Fibroblast of lung (primary cell): ENCODE data around the gene GRK6. TPM values are rescaled to one million over a fixed set of nuclear protein-coding genes. Genes with fewer than 3 reads are reported as not detected.

Experiments used
- DNase-seq, 2 donors: peaks; one replicate each; pipeline versions ENCODE4 v3.0.0 to v3.0.0-alpha.2; 2010; ENCODE audit warnings: low read depth in 2 of 2
- H2AFZ ChIP-seq: 2 replicates; pipeline ENCODE4 v1.5.1; 2012; ENCODE audit warnings: low read length, control low read depth, inconsistent platforms
- H3K27ac ChIP-seq: 2 replicates; pipeline ENCODE4 v1.5.1; 2011; ENCODE audit warnings: low read length, control low read depth; ENCODE audit not compliant: insufficient read depth
- H3K27me3 ChIP-seq: 2 replicates; pipeline ENCODE4 v1.5.1; 2011; ENCODE audit warnings: mild to moderate bottlenecking, low read length; ENCODE audit not compliant: control insufficient read depth, insufficient read depth
- H3K36me3 ChIP-seq: 2 replicates; pipeline ENCODE4 v1.5.1; 2011; ENCODE audit warnings: low read length; ENCODE audit not compliant: control insufficient read depth, insufficient read depth
- H3K4me1 ChIP-seq: 2 replicates; pipeline ENCODE4 v1.5.1; 2011; ENCODE audit warnings: low read length; ENCODE audit not compliant: control insufficient read depth, insufficient read depth; ENCODE audit errors: extremely low read depth
- H3K4me2 ChIP-seq: 2 replicates; pipeline ENCODE4 v1.5.1; 2011; ENCODE audit warnings: low read length, control low read depth; ENCODE audit not compliant: insufficient read depth; ENCODE audit errors: extremely low read depth
- H3K4me3 ChIP-seq, 4 experiments: fragments of 200-600 bp in 1 of 4; sonication (generic) in 1 of 4; replicated peaks in 1 of 4; 2 replicates each; pipeline ENCODE4 v1.5.1; 2011 to 2016; ENCODE audit warnings: low read length in 4 of 4, low read depth in 3 of 4, mild to moderate bottlenecking in 3 of 4, control low read depth in 2 of 4, inconsistent platforms in 1 of 4, mixed read lengths in 1 of 4; ENCODE audit not compliant: insufficient read depth in 1 of 4; ENCODE audit errors: control extremely low read depth in 1 of 4
- H3K79me2 ChIP-seq: 2 replicates; pipeline ENCODE4 v1.5.1; 2012; ENCODE audit warnings: mild to moderate bottlenecking, low read length, inconsistent platforms; ENCODE audit not compliant: control insufficient read depth, insufficient read depth
- H3K9ac ChIP-seq: 2 replicates; pipeline ENCODE4 v1.5.1; 2011; ENCODE audit warnings: mild to moderate bottlenecking, low read length, control low read depth; ENCODE audit not compliant: insufficient read depth
- H3K9me3 ChIP-seq: 2 replicates; pipeline ENCODE4 v1.5.1; 2012; ENCODE audit warnings: low read depth, low read length; ENCODE audit not compliant: control insufficient read depth, insufficient read depth
- H4K20me1 ChIP-seq: 2 replicates; pipeline ENCODE4 v1.5.1; 2011; ENCODE audit warnings: low read length; ENCODE audit not compliant: control insufficient read depth, insufficient read depth; ENCODE audit errors: extremely low read depth
- CTCF ChIP-seq, 2 donors: IDR thresholded peaks in 1 of 2; conservative IDR thresholded peaks in 1 of 2; 1 replicate in 1 of 2; 2 replicates in 1 of 2; pipeline ENCODE4 v1.5.1; 2011 to 2012; ENCODE audit warnings: low read length in 2 of 2, control low read depth in 1 of 2, inconsistent platforms in 1 of 2, low read depth in 1 of 2, mild to moderate bottlenecking in 1 of 2
- EZH2 ChIP-seq: IDR thresholded peaks from 2 replicates; pipeline ENCODE4 v1.5.1; 2012; ENCODE audit warnings: low read length, control low read depth, mild to moderate bottlenecking; ENCODE audit errors: missing control alignments
- polyA plus RNA-seq, 2 donors: library from polyadenylated mRNA; depleted of rRNA in 1 of 2; stranded (reverse) in 1 of 2; unstranded in 1 of 2; fragments of >200 nt; gene quantifications; 2 replicates each; pipeline ENCODE4 v1.2.1, GENCODE V29; 2011 to 2012; ENCODE audit warnings: missing spikeins in 1 of 2
- total RNA-seq: library from RNA; depleted of rRNA; stranded (reverse); fragments of >200 nt; gene quantifications from 2 replicates; pipeline ENCODE4 v1.2.1, GENCODE V29; 2014

Gene GRK6
- total and polyA plus RNA-seq, 2 donors (not counting 1 experiment from before 2014, with no cell fraction given), result 15.0 to 15.8 TPM

GRCh38 chr5:177452688-177453638 is 26.5 kb downstream of the GRK6 start:
- H4K20me1 ChIP-seq, result no peaks in the 10 kb centered on the region
- peaks cover 12% of the 10 kb centered on the region for H3K4me1 ChIP-seq
- TF ChIP-seq CTCF (conservative IDR thresholded peaks at IDR 0.05 in 1 of 2, IDR thresholded peaks at IDR 0.05 in 1 of 2; ENCODE audit: low read depth in 1 of 2, low read length in 2 of 2) (no peak), EZH2 (no peak)
- no peaks in the 10 kb centered on the region for H3K27me3 ChIP-seq
- no peak overlapping the region for H2AFZ ChIP-seq
- peaks cover 5% of the 10 kb centered on the region for H3K36me3 ChIP-seq
- no peak for DNase-seq
- H3K9me3 ChIP-seq, result no peaks in the 10 kb centered on the region
- H3K27ac ChIP-seq, result no peak overlapping the region
- H3K79me2 ChIP-seq, result no peaks in the 10 kb centered on the region
- no peak overlapping the region for H3K9ac ChIP-seq
- no peak overlapping the region for H3K4me3 ChIP-seq
- no peak overlapping the region for H3K4me2 ChIP-seq

GRCh38 chr5:177453852-177454396 is 27.4 kb downstream of the GRK6 start:
- Histone ChIP-seq H3K36me3 (peaks cover 15% of the 10 kb centered on the region), H3K79me2 (no peaks in the 10 kb centered on the region), H3K4me2 (peak overlapping the region; percentile 84), H3K27me3 (no peaks in the 10 kb centered on the region), H3K9me3 (no peaks in the 10 kb centered on the region), H3K4me1 (peaks cover 12% of the 10 kb centered on the region), H3K27ac (no peak overlapping the region), H3K4me3 (peak overlapping the region; percentile 10 to 57 (median 25)), H3K9ac (no peak overlapping the region), H4K20me1 (no peaks in the 10 kb centered on the region), H2AFZ (no peak overlapping the region)
- no peak for TF ChIP-seq CTCF (conservative IDR thresholded peaks at IDR 0.05 in 1 of 2, IDR thresholded peaks at IDR 0.05 in 1 of 2; ENCODE audit: low read depth in 1 of 2, low read length in 2 of 2)
- TF ChIP-seq EZH2, result no peak
- peak in 1 of 2 donors; percentile 23 for DNase-seq

- Histone ChIP-seq H2AFZ (no peak overlapping the region), H3K27me3 (no peaks in the 10 kb centered on the region), H3K79me2 (no peaks in the 10 kb centered on the region), H3K4me2 (peak overlapping the region; percentile 84), H3K4me3 (peak overlapping the region; percentile 10 to 57 (median 25)), H4K20me1 (no peaks in the 10 kb centered on the region), H3K9me3 (no peaks in the 10 kb centered on the region), H3K27ac (no peak overlapping the region), H3K9ac (peak overlapping the region; percentile 59), H3K36me3 (peaks cover 20% of the 10 kb centered on the region), H3K4me1 (peaks cover 12% of the 10 kb centered on the region)
- peak; percentile 72 to 82 for DNase-seq
- TF ChIP-seq EZH2 (no peak), CTCF (conservative IDR thresholded peaks at IDR 0.05 in 1 of 2, IDR thresholded peaks at IDR 0.05 in 1 of 2; ENCODE audit: low read depth in 1 of 2, low read length in 2 of 2) (peak; percentile 41 to 74)
These were observed 28.0 kb downstream of the GRK6 start for GRCh38 chr5:177454397-177455035.
